Stomach smooth muscle (tissue), 2 donors: ENCODE data around the gene TLX2.
A peak's percentile ranks its signal among the peaks of the same experiment; 100 is the strongest.

Experiments used
- H3K27ac ChIP-seq: one replicate; pipeline ENCODE4 v1.7.0; 2013; ENCODE audit warnings: mild to moderate bottlenecking, low read length, inconsistent platforms
- H3K27me3 ChIP-seq, 2 donors: one replicate each; pipeline ENCODE4 v1.7.0; 2013; ENCODE audit warnings: low read length in 2 of 2; ENCODE audit not compliant: insufficient read depth in 2 of 2, control insufficient read depth in 1 of 2
- H3K36me3 ChIP-seq, 2 donors: one replicate each; pipeline ENCODE4 v1.7.0; 2013; ENCODE audit warnings: low read length in 2 of 2; ENCODE audit not compliant: control insufficient read depth in 2 of 2, insufficient read depth in 2 of 2
- H3K4me1 ChIP-seq: one replicate; pipeline ENCODE4 v1.7.0; 2013; ENCODE audit warnings: low read length; ENCODE audit not compliant: control insufficient read depth, insufficient read depth
- H3K4me3 ChIP-seq, 2 donors: one replicate each; pipeline ENCODE4 v1.7.0; 2013; ENCODE audit warnings: low read length in 2 of 2
- H3K9ac ChIP-seq, 2 donors: one replicate each; pipeline ENCODE4 v1.7.0; 2013; ENCODE audit warnings: low read length in 2 of 2, mild to moderate bottlenecking in 1 of 2
- H3K9me3 ChIP-seq, 2 donors: one replicate each; pipeline ENCODE4 v1.7.0; 2013; ENCODE audit warnings: low read length in 2 of 2; ENCODE audit not compliant: control insufficient read depth in 2 of 2
- donor health status: healthy.
- donor health status: Pancreatic carcinoma.

The TLX2 gene

DNA sequence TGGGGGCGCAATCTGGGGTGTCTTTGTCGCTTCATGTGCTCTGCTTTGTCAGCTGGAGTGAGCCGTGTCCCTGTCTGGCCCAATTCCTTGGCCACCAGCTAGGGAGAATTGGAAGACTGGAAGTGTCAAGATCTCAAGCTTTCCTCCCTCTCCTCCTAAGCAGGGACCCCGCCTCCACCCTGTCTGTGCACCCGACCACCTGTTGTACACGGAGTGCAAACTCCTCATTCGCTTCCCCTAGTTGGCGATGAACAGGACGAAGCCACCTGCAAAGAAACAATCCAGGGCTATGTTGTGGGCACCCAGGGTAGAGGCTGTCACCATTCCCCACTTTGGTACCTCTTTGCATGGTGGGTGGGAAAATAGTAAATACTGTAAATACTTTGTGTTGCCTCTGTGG is 13.5 kb downstream of the TLX2 start:
- no peak overlapping the region for H3K4me3 ChIP-seq
- H3K27me3 ChIP-seq = no peaks in the 10 kb centered on the region
- H3K27ac ChIP-seq = no peak overlapping the region
- peaks cover 31% of the 10 kb centered on the region for H3K4me1 ChIP-seq
- H3K9ac ChIP-seq = no peak overlapping the region
- peaks cover 25 to 33% of the 10 kb centered on the region in 2 donors for H3K36me3 ChIP-seq
- H3K9me3 ChIP-seq = no peaks in the 10 kb centered on the region

DNA sequence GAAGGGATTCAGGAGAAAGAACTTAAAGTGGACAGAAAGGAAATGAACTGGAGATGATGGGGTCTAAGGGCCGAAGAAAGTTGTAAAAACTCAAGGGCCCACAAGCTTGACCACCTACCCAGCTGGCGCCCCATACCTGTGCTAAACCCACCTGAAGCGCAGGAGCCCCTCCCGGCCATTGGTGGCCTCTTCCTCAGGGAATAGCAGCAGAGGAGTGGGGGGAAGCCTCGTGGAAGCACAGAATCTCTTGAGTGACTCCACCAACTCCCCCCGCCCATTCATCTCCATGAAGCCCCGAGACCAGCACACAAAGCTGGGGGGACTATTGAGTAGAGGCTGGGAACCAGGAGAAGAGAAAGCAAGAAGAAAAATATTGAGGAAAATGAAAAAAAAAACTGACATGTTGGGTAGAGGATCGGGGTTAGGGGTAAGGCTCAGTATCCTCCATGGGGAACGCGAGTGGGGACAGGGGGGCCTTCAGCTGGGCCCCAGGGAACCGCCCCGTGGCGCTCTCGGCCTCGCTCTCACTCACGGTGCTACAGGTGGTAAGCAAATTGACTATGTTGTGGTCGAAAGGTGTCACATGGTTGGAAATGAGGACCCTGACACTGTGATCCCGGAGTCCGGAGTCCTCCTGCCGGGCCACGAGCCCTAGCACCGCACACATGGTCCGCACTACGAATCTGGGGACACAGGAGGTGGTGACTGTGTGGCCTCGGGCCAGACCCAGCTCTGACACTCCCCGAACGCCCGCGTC is 14.5 kb downstream of the TLX2 start:
- no peaks in the 10 kb centered on the region for H3K9me3 ChIP-seq
- H3K27me3 ChIP-seq = no peaks in the 10 kb centered on the region
- H3K27ac ChIP-seq = peak overlapping the region; percentile 77
- H3K36me3 ChIP-seq = peaks cover 25 to 38% of the 10 kb centered on the region in 2 donors
- peak overlapping the region; percentile 79 to 91 for H3K9ac ChIP-seq
- H3K4me3 ChIP-seq = peak overlapping the region; percentile 74 to 99
- H3K4me1 ChIP-seq = peaks cover 31% of the 10 kb centered on the region

DNA sequence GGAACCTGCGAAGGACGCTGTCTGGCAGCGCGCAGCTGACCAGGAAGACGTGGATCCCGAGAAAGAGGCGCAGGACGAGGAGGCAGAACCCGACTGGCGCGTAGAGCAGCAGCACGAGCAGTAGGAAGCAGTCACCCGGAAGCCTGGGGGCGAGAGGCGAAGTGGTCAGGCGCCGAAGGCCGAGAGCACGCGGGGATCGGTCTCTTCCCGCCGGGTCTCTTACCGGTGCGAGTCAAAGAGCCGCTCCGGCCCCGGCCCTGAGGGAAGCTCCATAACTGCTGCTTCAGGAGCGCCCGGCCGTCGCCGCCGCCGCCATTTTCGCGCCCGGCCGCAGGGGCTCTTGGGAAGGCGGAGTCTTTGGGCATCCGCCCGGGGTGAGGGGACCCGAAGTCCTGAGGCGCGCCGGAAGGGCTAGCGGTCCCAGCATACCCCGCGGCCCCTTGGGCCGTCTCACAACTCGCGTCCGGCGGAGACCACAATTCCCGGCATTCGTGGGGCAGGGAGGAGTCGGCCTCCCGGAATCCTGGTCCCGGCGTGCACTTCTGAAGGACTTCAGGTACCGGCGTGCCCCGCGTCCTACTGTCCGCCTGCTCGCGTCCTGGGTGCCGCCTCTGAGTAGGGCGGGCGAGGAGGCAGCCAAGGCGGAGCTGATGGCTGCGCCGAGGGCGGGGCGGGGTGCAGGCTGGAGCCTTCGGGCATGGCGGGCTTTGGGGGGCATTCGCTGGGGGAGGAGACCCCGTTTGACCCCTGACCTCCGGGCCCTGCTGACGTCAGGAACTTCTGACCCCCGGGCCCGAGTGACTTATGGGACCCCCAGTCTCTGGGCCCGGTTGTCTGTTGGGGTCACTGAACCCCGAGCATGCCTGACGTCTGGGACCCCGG is 15.3 kb downstream of the TLX2 start, which contains the start of the genes AUP1 and HTRA2:
AUP1 (minus strand) TSS at position 350 of the 882 bp plus-strand sequence; CDS start at position 273, 77 bp downstream.
HTRA2 (plus strand) TSS at position 577 of the 882 bp plus-strand sequence; CDS start at position 651, 74 bp downstream.
- peaks cover 25 to 41% of the 10 kb centered on the region in 2 donors for H3K36me3 ChIP-seq
- H3K9ac ChIP-seq = peak within 1 kb of the TSS; percentile 79 to 91
- peak within 1 kb of the TSS; percentile 79 to 99 for H3K4me3 ChIP-seq
- no peaks in the 10 kb centered on the region for H3K27me3 ChIP-seq
- peak within 1 kb of the TSS; percentile 77 for H3K27ac ChIP-seq
- no peaks in the 10 kb centered on the region for H3K9me3 ChIP-seq
- H3K4me1 ChIP-seq = peaks cover 31% of the 10 kb centered on the region

DNA sequence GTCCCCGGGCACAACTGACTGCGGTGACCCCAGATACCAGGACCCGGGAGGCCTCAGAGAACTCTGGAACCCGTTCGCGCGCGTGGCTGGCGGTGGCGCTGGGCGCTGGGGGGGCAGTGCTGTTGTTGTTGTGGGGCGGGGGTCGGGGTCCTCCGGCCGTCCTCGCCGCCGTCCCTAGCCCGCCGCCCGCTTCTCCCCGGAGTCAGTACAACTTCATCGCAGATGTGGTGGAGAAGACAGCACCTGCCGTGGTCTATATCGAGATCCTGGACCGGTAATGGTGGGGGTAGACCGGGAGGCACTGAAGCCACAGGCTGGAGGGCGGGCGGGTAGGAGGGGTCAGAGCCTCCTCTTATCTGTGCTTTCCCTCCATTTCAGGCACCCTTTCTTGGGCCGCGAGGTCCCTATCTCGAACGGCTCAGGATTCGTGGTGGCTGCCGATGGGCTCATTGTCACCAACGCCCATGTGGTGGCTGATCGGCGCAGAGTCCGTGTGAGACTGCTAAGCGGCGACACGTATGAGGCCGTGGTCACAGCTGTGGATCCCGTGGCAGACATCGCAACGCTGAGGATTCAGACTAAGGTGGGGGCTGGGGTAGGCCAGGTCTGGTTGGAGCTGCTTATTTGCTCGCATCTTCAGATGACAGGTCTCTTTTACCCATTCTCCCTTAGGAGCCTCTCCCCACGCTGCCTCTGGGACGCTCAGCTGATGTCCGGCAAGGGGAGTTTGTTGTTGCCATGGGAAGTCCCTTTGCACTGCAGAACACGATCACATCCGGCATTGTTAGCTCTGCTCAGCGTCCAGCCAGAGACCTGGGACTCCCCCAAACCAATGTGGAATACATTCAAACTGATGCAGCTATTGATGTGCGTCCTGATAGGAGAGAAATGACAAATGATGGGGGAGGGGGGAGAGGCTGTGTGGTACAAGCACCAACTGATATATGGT is 16.3 kb downstream of the TLX2 start:
- Histone ChIP-seq H3K36me3 (peaks cover 25 to 41% of the 10 kb centered on the region in 2 donors), H3K9ac (peak overlapping the region; percentile 72 to 80), H3K27ac (peak overlapping the region; percentile 77), H3K4me3 (peak overlapping the region; percentile 79 to 99), H3K4me1 (peaks cover 31% of the 10 kb centered on the region), H3K9me3 (no peaks in the 10 kb centered on the region), H3K27me3 (no peaks in the 10 kb centered on the region)

DNA sequence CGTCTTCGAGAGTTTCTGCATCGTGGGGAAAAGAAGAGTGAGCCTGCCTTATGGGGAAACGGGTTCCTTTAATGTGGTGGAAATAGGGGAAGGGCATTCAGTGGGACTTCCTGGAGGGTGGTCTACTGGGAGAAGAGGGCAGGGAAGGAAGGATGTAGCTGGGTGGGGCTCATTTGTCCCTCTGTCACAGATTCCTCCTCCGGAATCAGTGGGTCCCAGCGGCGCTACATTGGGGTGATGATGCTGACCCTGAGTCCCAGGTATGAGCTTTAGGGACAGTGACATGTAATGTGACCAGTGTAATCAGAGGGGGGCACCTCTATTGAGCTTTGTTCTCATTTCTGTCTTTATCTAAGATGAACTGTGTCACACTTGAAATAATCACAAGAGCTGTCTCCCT is 17.4 kb downstream of the TLX2 start:
- Histone ChIP-seq H3K36me3 (peaks cover 14 to 32% of the 10 kb centered on the region in 2 donors), H3K4me1 (peaks cover 31% of the 10 kb centered on the region), H3K9me3 (no peaks in the 10 kb centered on the region), H3K27ac (no peak overlapping the region), H3K4me3 (no peak overlapping the region), H3K27me3 (no peaks in the 10 kb centered on the region), H3K9ac (peak overlapping the region in 1 of 2 donors; percentile 18)

DNA sequence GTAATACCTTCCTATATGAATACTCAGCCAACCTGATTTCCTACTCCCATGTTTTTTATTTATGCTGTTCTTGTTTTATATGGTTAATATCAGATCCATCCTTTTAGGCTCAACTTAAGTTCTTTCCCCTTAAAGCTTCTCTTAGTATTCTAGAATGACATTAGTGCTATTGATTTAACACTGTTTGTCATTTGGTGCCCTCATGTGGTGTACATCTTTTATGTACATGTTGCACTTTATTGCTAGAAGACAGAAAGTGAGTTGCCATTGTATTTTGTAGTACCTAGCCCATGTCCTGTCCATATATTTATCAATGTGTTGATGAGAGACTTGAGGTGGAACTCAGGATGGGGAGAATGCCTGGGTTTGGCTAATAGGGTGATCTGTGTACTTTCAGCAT is 18.0 kb downstream of the TLX2 start:
- peaks cover 10 to 27% of the 10 kb centered on the region in 2 donors for H3K36me3 ChIP-seq
- H3K9me3 ChIP-seq = no peaks in the 10 kb centered on the region
- peaks cover 31% of the 10 kb centered on the region for H3K4me1 ChIP-seq
- no peak overlapping the region for H3K4me3 ChIP-seq
- no peak overlapping the region for H3K27ac ChIP-seq
- no peaks in the 10 kb centered on the region for H3K27me3 ChIP-seq
- H3K9ac ChIP-seq = peak overlapping the region in 1 of 2 donors; percentile 18

DNA sequence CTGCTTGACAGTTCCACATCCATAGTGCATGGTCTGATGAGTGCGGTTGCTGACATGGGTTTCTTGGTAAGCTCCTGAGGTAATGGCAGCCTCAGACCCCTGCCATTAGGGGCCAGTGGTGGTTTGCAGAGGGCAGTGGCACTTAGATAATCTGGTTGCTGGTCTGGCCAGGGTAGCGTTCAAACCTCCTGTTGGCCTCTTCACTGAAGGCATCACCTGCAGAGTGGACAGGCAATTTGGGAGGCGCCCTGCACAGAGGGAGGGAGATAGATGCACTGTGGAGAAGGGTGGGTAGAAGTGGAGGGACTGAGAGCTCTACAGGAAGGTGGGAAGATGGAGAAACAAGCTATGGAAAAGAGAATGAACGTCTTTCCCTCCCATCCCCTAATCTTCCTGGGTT is 19.2 kb downstream of the TLX2 start:
- Histone ChIP-seq H3K27me3 (peaks cover 0 to 2% of the 10 kb centered on the region in 2 donors), H3K9ac (no peak overlapping the region), H3K36me3 (peaks cover 6 to 19% of the 10 kb centered on the region in 2 donors), H3K9me3 (no peaks in the 10 kb centered on the region), H3K27ac (no peak overlapping the region), H3K4me1 (peaks cover 23% of the 10 kb centered on the region), H3K4me3 (no peak overlapping the region)

DNA sequence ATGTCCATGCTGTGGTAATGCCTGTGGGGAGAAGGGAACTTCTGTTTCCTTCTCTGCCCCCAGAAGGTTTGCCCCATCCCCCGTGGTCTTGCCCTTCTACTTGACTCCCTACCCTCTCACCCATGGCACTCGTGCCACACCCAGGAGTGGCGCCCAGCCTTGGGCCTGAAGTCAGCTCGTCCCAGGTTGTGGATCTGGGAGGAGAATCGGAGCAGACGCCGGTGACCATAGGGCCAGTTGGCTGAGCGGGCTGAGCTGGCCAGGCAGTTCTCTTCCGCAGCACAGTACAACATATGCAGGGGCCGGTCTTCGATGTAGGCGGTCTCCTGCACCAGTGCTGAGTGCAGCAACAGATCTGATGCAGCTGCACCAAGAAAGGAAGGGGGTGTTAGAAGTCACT is 20.2 kb downstream of the TLX2 start:
- no peak overlapping the region for H3K4me3 ChIP-seq
- no peak overlapping the region for H3K9ac ChIP-seq

DNA sequence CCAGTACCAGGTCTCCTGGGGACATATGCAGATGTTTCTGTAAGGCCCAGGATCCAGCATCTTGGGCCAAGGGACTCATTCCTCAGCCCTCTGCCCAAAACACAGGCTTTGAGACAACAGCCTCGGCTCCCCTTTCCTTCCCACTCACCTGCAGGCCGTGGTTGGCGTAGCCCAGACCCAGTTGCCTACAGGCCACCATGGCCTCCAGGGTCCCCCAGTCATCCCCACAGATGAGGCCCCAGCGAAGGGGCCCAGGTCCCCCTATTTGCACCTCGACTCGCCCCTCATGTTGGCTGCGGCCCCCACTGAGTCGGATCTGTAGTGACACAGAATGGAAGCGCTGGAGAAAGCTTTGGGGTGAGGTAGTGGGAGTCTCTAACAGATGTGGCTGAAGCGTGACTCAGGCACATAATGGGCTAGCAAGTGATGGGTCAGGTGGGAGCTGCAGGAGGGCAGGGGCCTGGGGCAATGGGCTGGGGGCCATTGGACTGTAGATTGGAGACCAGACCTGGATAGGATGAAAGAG is 21.3 kb downstream of the TLX2 start:
- Histone ChIP-seq H3K27me3 (peaks cover 0 to 3% of the 10 kb centered on the region in 2 donors), H3K9me3 (no peaks in the 10 kb centered on the region), H3K4me1 (peaks cover 12% of the 10 kb centered on the region), H3K36me3 (peaks cover 6 to 19% of the 10 kb centered on the region in 2 donors), H3K4me3 (no peak overlapping the region), H3K9ac (no peak overlapping the region), H3K27ac (no peak overlapping the region)

More for the DNA sequence above, 20.2 kb downstream of the TLX2 start:
- H3K27ac ChIP-seq = no peak overlapping the region
- peaks cover 0 to 3% of the 10 kb centered on the region in 2 donors for H3K27me3 ChIP-seq
- no peaks in the 10 kb centered on the region for H3K9me3 ChIP-seq
- peaks cover 6 to 19% of the 10 kb centered on the region in 2 donors for H3K36me3 ChIP-seq
- peaks cover 13% of the 10 kb centered on the region for H3K4me1 ChIP-seq
